ENCODE results near the gene POLK.
A peak's percentile ranks its signal among the peaks of the same experiment; 100 is the strongest.
"Not testable (repeated sequence)": the region's sequence is repeated elsewhere in the genome, so short reads cannot be mapped to it uniquely, and the experiment has no call there.

POLK gene

GRCh38 chr5:75607341-75607740, 95.7 kb downstream of the POLK start:
- H3K4me3 ChIP-seq (ENCODE audit: low read depth, low read length) = not testable (repeated sequence)

- no peak overlapping the region for H3K4me3 ChIP-seq (ENCODE audit: low read depth, low read length)
Observed at GRCh38 chr5:75608870-75609269, 97.2 kb downstream of the POLK start.

GRCh38 chr5:75610201-75610600, 98.5 kb downstream of the POLK start:
- H3K4me3 ChIP-seq (ENCODE audit: low read depth, low read length) = no peak overlapping the region

GRCh38 chr5:75610859-75611310, 99.2 kb downstream of the POLK start:
- peak overlapping the region; percentile 56 for H3K4me3 ChIP-seq (ENCODE audit: low read depth, low read length)

DNA sequence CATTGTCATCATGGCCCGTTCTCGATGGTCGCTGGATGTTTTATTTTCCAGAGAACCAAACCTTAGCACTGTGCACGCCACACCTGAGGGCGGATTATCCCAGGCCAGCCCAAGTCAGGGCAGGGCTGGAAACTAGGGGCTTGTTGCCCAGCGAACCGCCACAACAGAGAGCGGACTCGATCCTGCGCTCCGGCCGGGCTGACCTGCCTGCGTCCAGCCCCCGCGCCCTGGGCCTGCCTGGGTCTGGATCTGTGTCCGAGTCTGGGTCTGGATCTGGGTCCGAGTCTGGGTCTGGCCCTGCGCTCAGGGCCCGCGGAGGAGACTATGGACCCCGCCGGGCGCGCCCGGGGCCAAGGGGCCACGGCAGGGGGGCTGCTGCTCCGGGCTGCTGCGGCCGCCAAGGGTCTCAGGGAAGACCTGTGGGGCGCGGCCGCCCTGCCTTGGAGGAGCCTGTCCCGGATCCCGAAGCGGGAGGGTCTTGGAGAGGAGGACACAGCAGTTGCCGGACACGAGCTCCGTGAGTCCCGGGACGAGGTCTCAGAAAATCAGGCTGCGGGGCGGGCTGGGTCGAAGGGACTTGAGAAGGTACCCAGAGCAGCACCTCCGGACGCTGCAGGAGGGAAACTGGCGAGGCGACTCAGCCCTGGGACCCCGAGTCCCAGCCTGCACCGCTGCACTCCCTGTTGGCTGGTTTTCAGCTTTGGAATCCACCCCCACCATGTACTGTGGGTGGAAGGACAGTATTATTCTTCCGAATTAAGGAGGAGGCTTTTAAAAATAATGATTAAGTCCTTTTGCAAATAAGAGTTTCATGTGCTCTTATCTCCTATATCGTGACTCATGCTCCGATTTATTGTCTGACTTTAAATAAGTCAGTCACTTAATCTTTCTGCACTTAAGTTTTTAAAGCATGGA, 99.9 kb downstream of the POLK start, which contains the start of gene ANKDD1B:
ANKDD1B (plus strand) TSS at position 143 of the 915 bp plus-strand sequence; CDS start at position 325, 182 bp downstream.
- H3K4me3 ChIP-seq (ENCODE audit: low read depth, low read length) = peak within 1 kb of the TSS; percentile 56

DNA sequence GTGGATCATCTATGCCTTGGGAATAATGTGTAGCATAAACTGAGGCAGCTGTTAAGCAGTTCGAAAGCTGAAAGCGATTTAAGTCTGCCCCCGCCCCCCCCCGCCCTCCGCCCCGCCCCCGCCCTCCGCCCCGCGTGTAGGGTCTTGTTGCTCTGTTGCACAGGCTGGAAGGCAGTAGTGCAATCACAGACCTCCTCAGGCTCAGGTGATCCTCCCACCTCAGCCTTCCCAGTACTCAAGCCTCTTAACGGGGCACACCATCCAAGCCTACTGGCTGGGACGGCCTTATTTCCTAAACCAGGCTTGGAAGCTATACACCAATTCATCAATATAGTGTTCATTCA, 100.5 kb downstream of the POLK start:
- peak overlapping the region; percentile 56 for H3K4me3 ChIP-seq (ENCODE audit: low read depth, low read length)

- no peak overlapping the region for H3K4me3 ChIP-seq (ENCODE audit: low read depth, low read length)
Observed at GRCh38 chr5:75612901-75613300, 101.2 kb downstream of the POLK start.

GRCh38 chr5:75614176-75614575, 102.5 kb downstream of the POLK start:
- no peak overlapping the region for H3K4me3 ChIP-seq (ENCODE audit: low read depth, low read length)

DNA sequence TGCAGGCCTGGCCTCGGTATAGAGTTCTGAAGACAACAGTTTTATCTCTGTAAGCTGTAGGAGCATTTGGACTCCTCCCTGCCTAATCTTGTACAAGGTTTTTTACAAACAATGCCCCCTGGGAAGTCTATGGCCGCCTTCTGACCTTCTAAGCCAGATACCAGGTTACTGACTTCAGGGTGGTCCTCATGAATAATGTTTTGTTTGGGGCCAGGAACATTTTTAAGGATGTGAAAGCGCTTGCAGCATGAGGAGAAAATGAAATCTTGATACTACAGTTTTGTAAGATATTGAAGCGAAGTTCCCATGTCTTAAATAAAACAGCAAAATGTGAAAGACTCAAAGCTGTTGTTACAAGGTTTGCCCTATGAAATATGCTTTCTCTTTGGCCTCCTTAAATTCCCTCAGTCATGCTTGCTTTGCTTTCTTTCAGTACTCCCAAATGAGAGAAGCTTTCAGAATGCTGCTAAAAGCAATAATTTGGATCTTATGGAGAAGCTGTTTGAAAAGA, 104.7 kb downstream of the POLK start:
- H3K4me3 ChIP-seq (ENCODE audit: low read depth, low read length) = no peak overlapping the region

GRCh38 chr5:75616971-75617621, 105.4 kb downstream of the POLK start:
- H3K4me3 ChIP-seq (ENCODE audit: low read depth, low read length) = no peak overlapping the region

GRCh38 chr5:75617736-75618352, 106.2 kb downstream of the POLK start:
- no peak overlapping the region for H3K4me3 ChIP-seq (ENCODE audit: low read depth, low read length)

DNA sequence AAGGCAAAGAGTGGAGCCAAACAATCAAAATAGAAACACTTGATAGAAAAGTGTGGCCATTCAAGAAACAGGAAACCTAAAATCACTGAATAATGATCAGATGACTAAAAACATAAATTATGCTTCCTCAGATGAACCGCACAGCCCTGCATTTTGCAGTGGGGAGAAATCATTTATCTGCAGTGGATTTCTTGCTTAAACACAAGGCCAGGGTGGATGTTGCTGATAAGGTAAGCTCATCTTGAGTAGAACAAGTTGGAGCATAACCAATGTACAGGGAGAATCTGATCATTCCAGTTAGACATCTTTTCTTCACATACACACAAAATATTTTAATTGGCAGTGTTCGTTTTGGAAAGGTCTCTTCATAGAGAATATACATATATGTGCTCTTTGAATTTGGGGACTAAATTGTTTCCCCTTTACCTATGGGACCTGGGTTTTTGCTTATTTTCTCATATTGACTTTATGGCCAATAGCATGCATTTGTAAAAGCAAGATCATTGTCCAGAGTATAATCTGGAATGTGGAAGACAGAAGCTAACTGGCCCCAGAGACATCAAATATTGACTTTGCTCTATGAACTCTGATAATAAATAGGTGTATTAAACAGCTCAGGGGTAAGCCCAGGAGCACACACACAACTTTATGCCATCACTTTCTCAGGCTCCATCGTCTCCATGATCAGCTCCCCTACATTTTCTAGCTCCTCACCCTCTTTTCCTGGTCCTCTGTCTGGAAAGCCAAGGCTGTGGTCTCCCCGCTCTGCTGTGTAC, 108.7 kb downstream of the POLK start:
- H3K4me3 ChIP-seq (ENCODE audit: low read depth, low read length) = no peak overlapping the region

DNA sequence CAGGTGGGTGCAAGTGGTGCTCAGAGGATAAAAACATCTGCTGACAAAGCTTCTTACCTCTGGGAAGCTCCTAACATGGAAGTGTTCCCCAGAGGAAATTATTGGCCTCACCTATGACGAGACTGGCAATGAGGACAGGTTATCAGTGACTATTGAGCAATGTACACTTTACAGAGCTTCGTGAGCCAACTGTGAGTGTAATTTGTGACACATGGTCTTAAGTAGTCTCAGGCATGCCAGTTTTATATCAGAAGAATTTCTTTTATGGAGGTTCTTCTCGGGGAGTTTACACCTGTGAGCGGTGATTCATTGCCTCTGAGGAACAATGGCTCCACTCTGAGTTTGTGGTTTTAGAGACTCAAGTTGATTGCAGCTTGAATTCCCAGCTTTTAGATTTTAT, 110.9 kb downstream of the POLK start:
- H3K4me3 ChIP-seq (ENCODE audit: low read depth, low read length) = no peak overlapping the region

GRCh38 chr5:75623846-75624245, 112.2 kb downstream of the POLK start:
- H3K4me3 ChIP-seq (ENCODE audit: low read depth, low read length) = no peak overlapping the region

GRCh38 chr5:75626959-75627358, 115.3 kb downstream of the POLK start:
- no peak overlapping the region for H3K4me3 ChIP-seq (ENCODE audit: low read depth, low read length)

DNA sequence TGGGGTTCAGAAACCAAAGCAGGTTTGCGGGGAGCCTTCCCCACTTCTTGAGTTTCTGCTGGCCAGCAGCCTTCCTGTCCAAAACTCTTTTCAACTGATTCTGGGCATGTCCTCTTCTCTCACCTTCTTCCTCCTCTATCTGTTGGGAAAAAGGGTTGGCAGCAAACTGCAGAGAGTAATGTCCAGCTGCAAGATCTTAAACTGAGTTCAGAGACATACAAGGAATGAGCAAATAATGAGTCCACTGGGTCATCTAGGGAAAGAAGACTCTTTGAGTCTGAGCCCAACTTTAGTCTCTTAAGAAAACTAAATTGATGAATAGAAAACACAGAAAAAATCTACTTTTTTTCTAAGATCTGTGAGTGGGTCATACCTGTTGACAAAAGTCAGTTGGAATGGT, 116.1 kb downstream of the POLK start:
- H3K4me3 ChIP-seq (ENCODE audit: low read depth, low read length) = no peak overlapping the region

- H3K4me3 ChIP-seq (ENCODE audit: low read depth, low read length) = no peak overlapping the region
Observed at GRCh38 chr5:75630875-75631274, 119.2 kb downstream of the POLK start.

DNA sequence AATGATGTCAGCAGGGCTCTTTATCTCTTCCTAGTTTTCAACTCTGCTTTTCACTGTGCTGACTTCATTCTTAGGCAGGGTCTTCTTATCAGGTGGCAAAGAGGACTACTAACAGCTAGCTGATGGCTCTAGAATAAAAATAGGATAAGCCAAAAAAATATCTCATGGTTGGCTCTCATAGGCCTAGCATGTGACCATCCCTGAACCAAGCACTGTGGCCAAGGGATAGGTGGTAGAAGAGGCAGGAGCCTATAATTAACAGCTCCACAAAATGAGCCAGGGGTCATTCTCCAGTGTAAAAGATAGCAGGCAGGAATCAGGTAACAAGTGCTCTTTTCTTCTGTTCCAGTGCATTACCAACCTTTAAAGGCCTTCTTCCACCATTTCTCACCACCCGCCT, 120.6 kb downstream of the POLK start:
- H3K4me3 ChIP-seq (ENCODE audit: low read depth, low read length) = no peak overlapping the region

DNA sequence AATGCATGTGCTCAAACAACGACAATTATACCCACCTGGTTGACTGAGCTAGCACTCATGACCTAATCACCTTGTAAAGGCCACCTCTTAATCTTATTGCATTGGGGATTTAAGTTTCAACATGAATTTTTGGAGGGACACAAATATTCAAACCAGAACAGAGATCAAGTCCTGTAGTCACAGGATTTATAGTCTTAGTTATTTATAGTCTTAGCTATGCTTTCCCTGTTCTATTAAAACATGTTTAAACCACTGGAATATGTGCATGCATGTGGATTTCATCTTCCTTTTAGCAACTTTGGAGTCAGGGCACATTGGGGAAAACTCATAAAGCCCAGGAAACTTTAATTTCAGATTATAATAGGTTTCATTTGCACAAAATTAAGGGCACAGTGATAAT, 126.3 kb downstream of the POLK start:
- no peak overlapping the region for H3K4me3 ChIP-seq (ENCODE audit: low read depth, low read length)

DNA sequence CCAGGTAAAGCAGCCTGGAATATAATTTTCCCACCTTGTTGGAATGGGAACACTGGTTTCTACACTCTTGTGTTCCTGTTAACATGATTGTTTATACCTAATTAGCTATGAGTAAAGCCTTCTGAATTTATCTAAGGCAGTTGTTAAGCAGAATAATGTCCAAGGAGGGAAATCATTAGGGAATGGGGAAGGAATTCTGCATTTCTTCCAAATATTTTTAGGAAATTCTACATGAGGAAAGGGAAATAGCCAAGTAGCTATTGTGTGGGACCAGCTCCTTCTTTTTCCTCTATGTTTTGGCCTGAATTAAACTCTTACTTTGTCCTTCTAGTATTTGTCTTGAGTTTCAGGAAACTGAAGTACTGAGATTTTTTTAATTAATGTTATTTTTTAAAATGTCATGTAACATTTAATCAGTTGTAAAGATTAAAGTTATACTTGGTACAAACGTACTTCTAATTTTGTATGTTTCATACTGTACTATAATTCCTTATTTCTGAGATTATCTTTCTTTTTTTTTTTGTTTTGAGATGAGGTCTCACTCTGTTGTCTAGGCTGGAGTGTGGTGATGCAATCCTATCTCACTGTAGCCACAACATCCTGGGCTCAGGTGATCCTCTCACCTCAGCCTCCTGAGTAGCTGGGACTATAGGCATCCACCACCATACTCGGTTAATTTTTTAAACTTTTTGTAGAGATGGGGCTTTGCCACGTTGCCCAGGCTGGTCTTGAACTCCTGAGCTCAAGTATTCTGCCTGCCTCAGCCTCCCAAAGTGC, 128.0 kb downstream of the POLK start:
- no peak overlapping the region for H3K4me3 ChIP-seq (ENCODE audit: low read depth, low read length)
